HG03457 (cell line): Measurements from ENCODE around the gene ISM2.

Source experiments
- ATAC-seq: cut with Tn5 transposase; IDR thresholded peaks from one replicate; pipeline ENCODE4 v1.9.1; 2021; ENCODE audit warnings: moderate number of reproducible peaks; ENCODE audit not compliant: unreplicated experiment

Gene ISM2

GRCh38 chr14:77469539-77469938 lies 29.1 kb downstream of the ISM2 start:
- ATAC-seq = no peak

GRCh38 chr14:77469067-77469505 lies 29.5 kb downstream of the ISM2 start:
- ATAC-seq = no peak

GRCh38 chr14:77467801-77468200 lies 30.8 kb downstream of the ISM2 start:
- ATAC-seq = no peak

GRCh38 chr14:77459072-77459723 lies 39.4 kb downstream of the ISM2 start:
- ATAC-seq = no peak

GRCh38 chr14:77458249-77458950 lies 40.2 kb downstream of the ISM2 start:
- ATAC-seq = peak; percentile 6

GRCh38 chr14:77457522-77458248 lies 40.9 kb downstream of the ISM2 start, which contains the start of the genes AHSA1 and VIPAS39:
Gene AHSA1, plus strand, starts transcription at chr14:77458093. Its CDS starts 97 bp downstream, at chr14:77458190.
Gene VIPAS39, minus strand, starts transcription at chr14:77457601. Its CDS starts 3,499 bp downstream, at chr14:77454102.
- ATAC-seq = peak; percentile 87

- ATAC-seq = peak; percentile 1
These were observed 41.5 kb downstream of the ISM2 start for GRCh38 chr14:77457115-77457521.

- ATAC-seq = no peak
These were observed 42.5 kb downstream of the ISM2 start for GRCh38 chr14:77455966-77456640.

- ATAC-seq = no peak
These were observed 56.4 kb downstream of the ISM2 start for GRCh38 chr14:77442196-77442595.

- no peak for ATAC-seq
These were observed 58.8 kb downstream of the ISM2 start for GRCh38 chr14:77439861-77440260.

GRCh38 chr14:77438596-77438995 lies 60.0 kb downstream of the ISM2 start:
- ATAC-seq = no peak

- ATAC-seq = no peak
These were observed 62.6 kb downstream of the ISM2 start for GRCh38 chr14:77436042-77436441.

GRCh38 chr14:77426396-77426795 lies 72.2 kb downstream of the ISM2 start:
- no peak for ATAC-seq

- no peak for ATAC-seq
These were observed 73.8 kb downstream of the ISM2 start for GRCh38 chr14:77424862-77425261.
